ENCODE results near the gene AATK. TPM values are rescaled to one million over a fixed set of nuclear protein-coding genes. Genes with fewer than 3 reads are reported as not detected.

The AATK gene
- polyA plus RNA-seq, 2 of the 4 experiments (the other 2 are of a cell fraction) = 0.26 to 0.37 TPM

GRCh38 chr17:81120149-81120484, 45.9 kb downstream of the AATK start (continued):
- TF ChIP-seq CTCF (IDR thresholded peaks at IDR 0.05) = no peak; the same call in 2 of the 3 replicates
- TF ChIP-seq TP53 (CRISPR knock-in tag; IDR thresholded peaks at IDR 0.05) = no peak
- TF ChIP-seq, protein P1, sequence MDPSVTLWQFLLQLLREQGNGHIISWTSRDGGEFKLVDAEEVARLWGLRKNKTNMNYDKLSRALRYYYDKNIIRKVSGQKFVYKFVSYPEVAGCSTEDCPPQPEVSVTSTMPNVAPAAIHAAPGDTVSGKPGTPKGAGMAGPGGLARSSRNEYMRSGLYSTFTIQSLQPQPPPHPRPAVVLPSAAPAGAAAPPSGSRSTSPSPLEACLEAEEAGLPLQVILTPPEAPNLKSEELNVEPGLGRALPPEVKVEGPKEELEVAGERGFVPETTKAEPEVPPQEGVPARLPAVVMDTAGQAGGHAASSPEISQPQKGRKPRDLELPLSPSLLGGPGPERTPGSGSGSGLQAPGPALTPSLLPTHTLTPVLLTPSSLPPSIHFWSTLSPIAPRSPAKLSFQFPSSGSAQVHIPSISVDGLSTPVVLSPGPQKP (IDR thresholded peaks at IDR 0.05; ENCODE audit: low read depth, low read length) = no peak
- no peak for TF ChIP-seq TFCP2L1 (CRISPR knock-in tag; IDR thresholded peaks at IDR 0.05)
- no peak for TF ChIP-seq FOSB (CRISPR knock-in tag; IDR thresholded peaks at IDR 0.05)
- TF ChIP-seq CHD2 (IDR thresholded peaks at IDR 0.05; ENCODE audit: low read length, partially characterized antibody) = no peak
- no peak for TF ChIP-seq CHD4 (IDR thresholded peaks at IDR 0.05; ENCODE audit: borderline replicate concordance)
- no peak for TF ChIP-seq HOXB13 (CRISPR knock-in tag; IDR thresholded peaks at IDR 0.05; ENCODE audit: low read depth)
- TF ChIP-seq JUNB (IDR thresholded peaks at IDR 0.05) = no peak
- TF ChIP-seq NFE2L2 (conservative IDR thresholded peaks at IDR 0.05; ENCODE audit: low read length) = no peak

GRCh38 chr17:81119223-81120148, 46.5 kb downstream of the AATK start:
- ATAC-seq (peak; percentile 38 to 77), FAIRE-seq (peak; percentile 94), DNase-seq (ENCODE audit: low read depth in 1 of 2, low spot score in 1 of 2) (peak; percentile 94 to 100)
- peaks cover 8% of the 10 kb centered on the region; the same call in 2 of the 3 replicates for H3K4me1 ChIP-seq
- peak overlapping the region; percentile 55 to 84; a peak in 5 of 6 replicates for H3K27ac ChIP-seq
- peak overlapping the region; percentile 87 for H3K4me2 ChIP-seq
- WGBS (ENCODE audit: missing lambda C conversion rate) = 19% methylated on average over 48 of the region's 89 CpGs
- H3K4me3 ChIP-seq = peak overlapping the region; percentile 56
- CTCF ChIA-PET = interaction anchor here (1.0 to 9.4 kb wide), 10 partner anchors 11 to 95 kb away, joined by 3 to 131 read pairs (median 9); no protein-coding TSS in a partner anchor
- no peaks in the 10 kb centered on the region for H3K9me3 ChIP-seq
- POLR2A ChIA-PET = no interaction called here
- TF ChIP-seq NFE2L2 (conservative IDR thresholded peaks at IDR 0.05; ENCODE audit: low read length) = no peak
- TF ChIP-seq HOXB13 (CRISPR knock-in tag; IDR thresholded peaks at IDR 0.05; ENCODE audit: low read depth) = no peak
- TF ChIP-seq, protein P1 (IDR thresholded peaks at IDR 0.05; ENCODE audit: low read depth, low read length) = no peak
- 0 out of 2 replicates have a peak, but pooled peaks have one; percentile 33 for TF ChIP-seq ESRRA (IDR thresholded peaks at IDR 0.05; ENCODE audit: borderline replicate concordance, low read length)
- TF ChIP-seq ZFP36 (IDR thresholded peaks at IDR 0.05; ENCODE audit: borderline replicate concordance, partially characterized antibody) = no peak
- TF ChIP-seq NR3C1 (IDR thresholded peaks at IDR 0.05) = no peak
- TF ChIP-seq E2F6 (IDR thresholded peaks at IDR 0.05; ENCODE audit: borderline replicate concordance, low read depth) = peak; percentile 58; the same call in 1 of the 2 replicates
- peak; percentile 48 for TF ChIP-seq CTCF (IDR thresholded peaks at IDR 0.05)
- TF ChIP-seq, protein P2, sequence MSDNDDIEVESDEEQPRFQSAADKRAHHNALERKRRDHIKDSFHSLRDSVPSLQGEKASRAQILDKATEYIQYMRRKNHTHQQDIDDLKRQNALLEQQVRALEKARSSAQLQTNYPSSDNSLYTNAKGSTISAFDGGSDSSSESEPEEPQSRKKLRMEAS (IDR thresholded peaks at IDR 0.05) = peak; percentile 49; the same call in 1 of the 2 replicates
- TF ChIP-seq PBX3 (IDR thresholded peaks at IDR 0.05) = no peak
- TF ChIP-seq EP300 (IDR thresholded peaks at IDR 0.05) = no peak
- TF ChIP-seq ZSCAN20 (CRISPR knock-in tag; IDR thresholded peaks at IDR 0.05) = no peak
- TF ChIP-seq CBX2 (IDR thresholded peaks at IDR 0.05; ENCODE audit: borderline replicate concordance, low read depth) = no peak
- peak; percentile 42; the same call in 1 of the 2 replicates for TF ChIP-seq BHLHE40 (IDR thresholded peaks at IDR 0.05; ENCODE audit: low read depth, low read length)
- TF ChIP-seq HOXB5 (CRISPR knock-in tag; IDR thresholded peaks at IDR 0.05) = peak; percentile 57; the same call in 1 of the 2 replicates
- no peak for TF ChIP-seq HOXA7 (CRISPR knock-in tag; IDR thresholded peaks at IDR 0.05)
- TF ChIP-seq TFCP2L1 (CRISPR knock-in tag; IDR thresholded peaks at IDR 0.05) = peak; percentile 82
- TF ChIP-seq CHD2 (IDR thresholded peaks at IDR 0.05; ENCODE audit: low read length, partially characterized antibody) = no peak
- peak; percentile 86 for TF ChIP-seq RFX5 (IDR thresholded peaks at IDR 0.05)
- no peak for TF ChIP-seq FOXS1 (CRISPR knock-in tag; IDR thresholded peaks at IDR 0.05)
- no peak for TF ChIP-seq MAFK (IDR thresholded peaks at IDR 0.05; ENCODE audit: partially characterized antibody)
- no peak for TF ChIP-seq NPAS2 (CRISPR knock-in tag; IDR thresholded peaks at IDR 0.05; ENCODE audit: borderline replicate concordance)
- no peak for TF ChIP-seq MAZ (IDR thresholded peaks at IDR 0.05; ENCODE audit: borderline replicate concordance, low read depth, low read length)
- no peak for TF ChIP-seq HEYL (CRISPR knock-in tag; IDR thresholded peaks at IDR 0.05)

Measured in A549 (cell line).